ENCODE data around the gene ABHD4.

The ABHD4 gene

GRCh38 chr14:22656226-22656625 lies 58.1 kb downstream of the ABHD4 start:
- no peak for TF ChIP-seq CTCF (conservative IDR thresholded peaks at IDR 0.05; ENCODE audit: low read depth)
- H3K27ac ChIP-seq = no peak overlapping the region
- ChIA-PET CTCF (interaction anchor here (0.6 to 1.1 kb wide), 3 partner anchors 30 to 93 kb away, joined by 3 to 4 read pairs (median 3); no protein-coding TSS in a partner anchor), POLR2A (ENCODE audit: low non-redundant PET) (no interaction called here)
- DNase-seq (ENCODE audit: low spot score) = no peak

- no peak for DNase-seq (ENCODE audit: low spot score)
- CTCF ChIA-PET = interaction anchor here (0.5 to 1.2 kb wide), 10 partner anchors 16 to 243 kb away, joined by 3 to 7 read pairs (median 3); no protein-coding TSS in a partner anchor
- no peak overlapping the region for H3K27ac ChIP-seq
- no peak for TF ChIP-seq CTCF (conservative IDR thresholded peaks at IDR 0.05; ENCODE audit: low read depth)
- POLR2A ChIA-PET (ENCODE audit: low non-redundant PET) = no interaction called here
Observed at GRCh38 chr14:22656945-22657731, 59.0 kb downstream of the ABHD4 start.

- DNase-seq (ENCODE audit: low spot score) = peak; percentile 27
- ChIA-PET POLR2A (ENCODE audit: low non-redundant PET) (no interaction called here), CTCF (interaction anchor here (0.5 to 1.2 kb wide), 9 partner anchors 17 to 929 kb away, joined by 3 to 7 read pairs (median 4); no protein-coding TSS in a partner anchor)
Observed at GRCh38 chr14:22657861-22658260, 59.8 kb downstream of the ABHD4 start.

GRCh38 chr14:22658946-22659345 lies 60.8 kb downstream of the ABHD4 start:
- no peak for TF ChIP-seq CTCF (conservative IDR thresholded peaks at IDR 0.05; ENCODE audit: low read depth)
- DNase-seq (ENCODE audit: low spot score) = no peak
- CTCF ChIA-PET = interaction anchor here (0.6 to 1.1 kb wide), 3 partner anchors 60 to 189 kb away, joined by 3 read pairs; no protein-coding TSS in a partner anchor
- no peak overlapping the region for H3K27ac ChIP-seq
- POLR2A ChIA-PET (ENCODE audit: low non-redundant PET) = no interaction called here

More at GRCh38 chr14:22657861-22658260, 59.8 kb downstream of the ABHD4 start:
- no peak; the same call in 1 of the 2 replicates for TF ChIP-seq CTCF (conservative IDR thresholded peaks at IDR 0.05; ENCODE audit: low read depth)
- no peak overlapping the region for H3K27ac ChIP-seq

- no peak overlapping the region for H3K27ac ChIP-seq
- no peak for TF ChIP-seq CTCF (conservative IDR thresholded peaks at IDR 0.05; ENCODE audit: low read depth)
- no peak for DNase-seq (ENCODE audit: low spot score)
- POLR2A ChIA-PET (ENCODE audit: low non-redundant PET) = no interaction called here
- CTCF ChIA-PET = interaction anchor here (1.4 kb wide), 1 partner anchor 91 kb away, joined by 5 read pairs; no protein-coding TSS in a partner anchor
Observed at GRCh38 chr14:22660654-22661053, 62.6 kb downstream of the ABHD4 start.

Measured in RWPE1 (cell line).